Glutamatergic neuron (in vitro differentiated cells): ENCODE measurements around the gene CD151. TPM values are rescaled to one million over a fixed set of nuclear protein-coding genes. Genes with fewer than 3 reads are reported as not detected.

Experiments used
- DNase-seq: peaks from one replicate; pipeline ENCODE4 v3.0.0; 2022
- H3K27ac Mint-ChIP-seq: one replicate; pipeline ENCODE4 v1.8.0; 2020; ENCODE audit warnings: mild to moderate bottlenecking, mixed read lengths, inconsistent platforms; ENCODE audit not compliant: unreplicated experiment
- H3K27me3 Mint-ChIP-seq: one replicate; pipeline ENCODE4 v1.8.0; 2020; ENCODE audit warnings: mild to moderate bottlenecking, moderate library complexity, mixed read lengths, inconsistent platforms; ENCODE audit not compliant: unreplicated experiment
- H3K36me3 Mint-ChIP-seq: one replicate; pipeline ENCODE4 v1.8.0; 2020; ENCODE audit warnings: mild to moderate bottlenecking, mixed read lengths, inconsistent platforms; ENCODE audit not compliant: unreplicated experiment
- H3K4me1 Mint-ChIP-seq: one replicate; pipeline ENCODE4 v1.8.0; 2020; ENCODE audit warnings: mild to moderate bottlenecking, low read depth, mixed read lengths, inconsistent platforms; ENCODE audit not compliant: unreplicated experiment
- H3K4me3 Mint-ChIP-seq: one replicate; pipeline ENCODE4 v1.8.0; 2020; ENCODE audit warnings: mild to moderate bottlenecking, mixed read lengths, inconsistent platforms; ENCODE audit not compliant: unreplicated experiment
- H3K9me3 Mint-ChIP-seq: one replicate; pipeline ENCODE4 v1.8.0; 2020; ENCODE audit warnings: mild to moderate bottlenecking, moderate library complexity, mixed read lengths, inconsistent platforms; ENCODE audit not compliant: unreplicated experiment
- CTCF ChIP-seq: fragments of 200-600 bp; sonication (generic); IDR thresholded peaks from one replicate; pipeline ENCODE4 v1.5.0; 2021; ENCODE audit not compliant: partially characterized antibody, unreplicated experiment
- total RNA-seq: library from RNA; stranded (reverse); fragmentation: NEBNext Ultra II Directional; extraction: Animal tissue kit (Norgen Biotek cat#: 25700); gene quantifications from one replicate; pipeline ENCODE4 v1.2.1, GENCODE V29; 2021; ENCODE audit not compliant: unreplicated experiment

The CD151 gene
- total RNA-seq, 1 donor from 2014 or later, result 346 TPM

- Mint-ChIP-seq H3K27me3 (peaks cover 6% of the 10 kb centered on the region), H3K4me1 (peaks cover 14% of the 10 kb centered on the region), H3K36me3 (no peaks in the 10 kb centered on the region), H3K4me3 (no peak overlapping the region), H3K9me3 (peaks cover 7% of the 10 kb centered on the region), H3K27ac (no peak overlapping the region)
- no peak for TF ChIP-seq CTCF
- DNase-seq, result no peak
Measured at GRCh38 chr11:791658-792534, 40.9 kb upstream of the CD151 start.

GRCh38 chr11:792535-792821, 40.3 kb upstream of the CD151 start:
- Mint-ChIP-seq H3K27ac (no peak overlapping the region), H3K27me3 (peaks cover 7% of the 10 kb centered on the region), H3K4me3 (no peak overlapping the region), H3K4me1 (peaks cover 14% of the 10 kb centered on the region), H3K36me3 (no peaks in the 10 kb centered on the region), H3K9me3 (peaks cover 11% of the 10 kb centered on the region)
- no peak for DNase-seq
- no peak for TF ChIP-seq CTCF

GRCh38 chr11:792873-793272, 39.9 kb upstream of the CD151 start:
- peaks cover 13% of the 10 kb centered on the region for H3K4me1 Mint-ChIP-seq
- H3K9me3 Mint-ChIP-seq, result peaks cover 10% of the 10 kb centered on the region
- no peak for DNase-seq
- peaks cover 7% of the 10 kb centered on the region for H3K27me3 Mint-ChIP-seq
- no peak for TF ChIP-seq CTCF
- no peak overlapping the region for H3K27ac Mint-ChIP-seq
- no peak overlapping the region for H3K4me3 Mint-ChIP-seq
- H3K36me3 Mint-ChIP-seq, result no peaks in the 10 kb centered on the region

- Mint-ChIP-seq H3K27ac (peak overlapping the region; percentile 83), H3K4me1 (peaks cover 13% of the 10 kb centered on the region), H3K36me3 (no peaks in the 10 kb centered on the region), H3K27me3 (peaks cover 7% of the 10 kb centered on the region), H3K9me3 (peaks cover 10% of the 10 kb centered on the region), H3K4me3 (peak overlapping the region; percentile 65)
- TF ChIP-seq CTCF, result no peak
- DNase-seq, result no peak
Measured at GRCh38 chr11:793556-793955, 39.2 kb upstream of the CD151 start.

- peaks cover 10% of the 10 kb centered on the region for H3K4me1 Mint-ChIP-seq
- no peaks in the 10 kb centered on the region for H3K36me3 Mint-ChIP-seq
- peak overlapping the region; percentile 83 for H3K27ac Mint-ChIP-seq
- H3K9me3 Mint-ChIP-seq, result peaks cover 10% of the 10 kb centered on the region
- DNase-seq, result no peak
- peaks cover 7% of the 10 kb centered on the region for H3K27me3 Mint-ChIP-seq
- H3K4me3 Mint-ChIP-seq, result peak overlapping the region; percentile 65
- TF ChIP-seq CTCF, result no peak
Measured at GRCh38 chr11:794013-794765, 38.6 kb upstream of the CD151 start.
